Measurements from ENCODE around the gene CEP55.

GRCh38 chr10:93554760-93555432, 58.5 kb downstream of the CEP55 start:
- TF ChIP-seq CTCF (IDR thresholded peaks at IDR 0.05) (peak; percentile 71), EMX1 (CRISPR knock-in tag; IDR thresholded peaks at IDR 0.05) (no peak), ATF1 (CRISPR knock-in tag; IDR thresholded peaks at IDR 0.05) (no peak), ZNF232 (CRISPR knock-in tag; IDR thresholded peaks at IDR 0.05) (no peak), ZNF138 (CRISPR knock-in tag; conservative IDR thresholded peaks at IDR 0.05) (no peak), ELF4 (CRISPR knock-in tag; IDR thresholded peaks at IDR 0.05; ENCODE audit: low read depth) (no peak), HMGXB4 (CRISPR knock-in tag; IDR thresholded peaks at IDR 0.05) (no peak), CDX4 (CRISPR knock-in tag; IDR thresholded peaks at IDR 0.05; ENCODE audit: borderline replicate concordance) (no peak), ZNF416 (CRISPR knock-in tag; IDR thresholded peaks at IDR 0.05) (no peak)
- TF ChIP-seq, protein P1, sequence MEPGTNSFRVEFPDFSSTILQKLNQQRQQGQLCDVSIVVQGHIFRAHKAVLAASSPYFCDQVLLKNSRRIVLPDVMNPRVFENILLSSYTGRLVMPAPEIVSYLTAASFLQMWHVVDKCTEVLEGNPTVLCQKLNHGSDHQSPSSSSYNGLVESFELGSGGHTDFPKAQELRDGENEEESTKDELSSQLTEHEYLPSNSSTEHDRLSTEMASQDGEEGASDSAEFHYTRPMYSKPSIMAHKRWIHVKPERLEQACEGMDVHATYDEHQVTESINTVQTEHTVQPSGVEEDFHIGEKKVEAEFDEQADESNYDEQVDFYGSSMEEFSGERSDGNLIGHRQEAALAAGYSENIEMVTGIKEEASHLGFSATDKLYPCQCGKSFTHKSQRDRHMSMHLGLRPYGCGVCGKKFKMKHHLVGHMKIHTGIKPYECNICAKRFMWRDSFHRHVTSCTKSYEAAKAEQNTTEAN (CRISPR knock-in tag; IDR thresholded peaks at IDR 0.05), result no peak
- TF ChIP-seq, protein P2, sequence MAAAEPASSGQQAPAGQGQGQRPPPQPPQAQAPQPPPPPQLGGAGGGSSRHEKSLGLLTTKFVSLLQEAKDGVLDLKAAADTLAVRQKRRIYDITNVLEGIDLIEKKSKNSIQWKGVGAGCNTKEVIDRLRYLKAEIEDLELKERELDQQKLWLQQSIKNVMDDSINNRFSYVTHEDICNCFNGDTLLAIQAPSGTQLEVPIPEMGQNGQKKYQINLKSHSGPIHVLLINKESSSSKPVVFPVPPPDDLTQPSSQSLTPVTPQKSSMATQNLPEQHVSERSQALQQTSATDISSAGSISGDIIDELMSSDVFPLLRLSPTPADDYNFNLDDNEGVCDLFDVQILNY (CRISPR knock-in tag; IDR thresholded peaks at IDR 0.05), result no peak
